MG63 (cell line): ENCODE results near the gene RALGDS. TPM values are rescaled to one million over a fixed set of nuclear protein-coding genes. Genes with fewer than 3 reads are reported as not detected.
A peak's percentile ranks its signal among the peaks of the same experiment; 100 is the strongest.
"Not testable (repeated sequence)": the region's sequence is repeated elsewhere in the genome, so short reads cannot be mapped to it uniquely, and the experiment has no call there.

ENCODE experiments used
- DNase-seq: peaks from one replicate; pipeline ENCODE4 v3.0.0-alpha.2; 2020
- H3K27me3 ChIP-seq: fragments of 250-450 bp; sonication (Bioruptor Pico); 2 replicates; pipeline ENCODE4 v1.5.1; 2020; ENCODE audit warnings: mild to moderate bottlenecking, moderate library complexity
- H3K36me3 ChIP-seq: fragments of 250-450 bp; sonication (Bioruptor Pico); 2 replicates; pipeline ENCODE4 v1.5.1; 2020; ENCODE audit warnings: mild to moderate bottlenecking, moderate library complexity
- H3K4me3 ChIP-seq: fragments of 250-450 bp; sonication (Bioruptor Pico); 2 replicates; pipeline ENCODE4 v1.5.1; 2020; ENCODE audit warnings: mild to moderate bottlenecking, moderate library complexity
- H3K9me3 ChIP-seq: fragments of 250-450 bp; sonication (Bioruptor Pico); 2 replicates; pipeline ENCODE4 v1.5.1; 2020; ENCODE audit warnings: mild to moderate bottlenecking, moderate library complexity
- total RNA-seq: library from RNA; depleted of rRNA; stranded (reverse); fragments of >200 nt; shearing (Covaris generic); gene quantifications from 2 replicates; pipeline ENCODE4 v1.2.3, GENCODE V29; 2014; ENCODE audit warnings: low replicate concordance

Gene RALGDS
- total RNA-seq, 1 experiment from 2014 or later, result 21.4 TPM

DNA sequence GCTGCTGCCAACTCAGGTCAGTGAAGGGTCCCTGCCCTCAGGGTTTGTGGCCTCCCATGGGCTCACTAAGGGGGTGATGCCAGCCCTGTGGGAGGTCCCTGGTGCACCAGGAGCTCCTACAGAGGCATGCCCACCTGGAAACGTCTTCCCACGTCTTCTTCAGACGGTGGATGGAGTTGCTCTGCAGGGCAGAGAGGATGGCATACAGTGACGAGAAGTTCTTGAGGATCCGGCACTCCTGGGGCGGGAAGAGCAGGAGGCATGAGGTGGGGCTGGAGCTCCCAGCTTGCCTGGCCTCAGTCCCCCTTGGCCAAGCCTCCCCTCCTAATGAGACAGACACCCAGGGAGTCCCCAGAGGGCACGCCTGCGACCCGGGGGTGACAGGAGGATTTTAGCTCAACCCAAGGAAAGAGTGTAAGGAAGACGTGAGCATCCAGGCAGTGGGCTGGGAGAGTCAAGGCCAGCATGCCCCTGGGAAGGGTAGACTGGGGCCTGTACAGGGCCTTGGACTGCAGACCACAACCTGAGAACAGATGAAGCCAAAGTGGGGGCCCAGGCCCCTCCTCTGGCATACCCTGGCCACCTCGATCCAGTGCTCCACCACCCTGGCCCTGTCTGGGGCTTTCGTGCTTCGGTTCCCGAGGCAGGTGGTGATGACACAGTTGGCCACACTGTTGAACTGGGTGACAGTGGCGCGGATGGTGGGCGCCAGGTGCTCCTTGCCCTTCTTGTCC, 14.4 kb downstream of the RALGDS start:
- DNase-seq, result no peak
- no peak overlapping the region for H3K4me3 ChIP-seq
- peaks cover 63% of the 10 kb centered on the region for H3K36me3 ChIP-seq
- H3K9me3 ChIP-seq, result no peaks in the 10 kb centered on the region
- no peaks in the 10 kb centered on the region for H3K27me3 ChIP-seq

DNA sequence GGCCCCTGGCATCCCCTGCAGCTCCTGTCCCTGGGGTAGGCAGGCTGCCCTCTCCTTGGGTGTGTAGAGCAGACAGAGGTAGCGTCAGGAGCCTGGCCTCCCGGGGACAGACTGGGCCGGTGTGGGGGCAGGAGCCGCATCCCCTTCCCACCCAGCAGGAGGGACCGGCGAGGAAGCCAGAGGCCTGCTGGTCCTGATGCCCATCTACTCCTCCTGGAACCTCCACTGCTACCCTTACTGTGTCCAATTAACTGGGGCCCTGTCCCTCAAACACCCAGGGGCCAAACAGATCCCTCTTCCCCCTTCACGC, 15.6 kb downstream of the RALGDS start:
- Histone ChIP-seq H3K4me3 (no peak overlapping the region), H3K9me3 (no peaks in the 10 kb centered on the region), H3K27me3 (no peaks in the 10 kb centered on the region), H3K36me3 (peaks cover 67% of the 10 kb centered on the region)
- DNase-seq, result no peak

DNA sequence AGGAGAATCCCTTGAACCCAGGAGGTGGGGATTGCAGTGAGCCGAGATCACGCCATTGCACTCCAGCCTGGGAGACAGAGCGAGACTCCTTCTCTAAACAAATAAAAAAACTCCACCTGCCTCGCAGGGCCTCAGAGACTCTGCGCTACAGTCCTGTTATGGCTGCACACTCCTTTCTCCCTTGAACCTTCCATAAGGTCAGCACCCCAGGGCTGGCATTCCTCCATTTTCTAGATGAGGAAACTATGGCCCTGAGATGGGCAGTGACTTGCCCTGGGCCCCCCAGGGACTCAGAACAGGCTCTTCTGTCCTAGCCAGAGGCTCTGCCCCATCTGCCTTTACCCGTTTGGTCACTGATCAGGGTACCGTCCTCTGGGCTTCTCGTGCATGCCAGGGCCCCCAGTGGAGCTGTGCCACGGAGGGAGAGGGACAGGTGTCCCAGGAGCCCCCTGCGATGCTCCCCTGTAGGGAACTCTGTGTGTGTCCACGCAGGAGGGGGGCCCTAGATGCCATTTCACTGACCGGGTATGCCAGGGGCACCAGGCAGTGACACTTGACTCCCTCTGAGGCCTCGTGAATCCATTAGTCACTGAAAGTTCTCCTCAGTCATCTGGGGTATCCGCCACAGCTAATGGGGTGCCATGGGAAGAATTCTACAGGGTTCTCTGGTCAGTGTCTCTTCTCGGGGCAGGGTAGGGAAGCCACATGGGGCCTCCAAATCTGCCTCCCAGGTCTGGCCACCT, 16.2 kb downstream of the RALGDS start:
- H3K4me3 ChIP-seq, result no peak overlapping the region
- no peak for DNase-seq
- H3K27me3 ChIP-seq, result no peaks in the 10 kb centered on the region
- peaks cover 67% of the 10 kb centered on the region for H3K36me3 ChIP-seq
- no peaks in the 10 kb centered on the region for H3K9me3 ChIP-seq

DNA sequence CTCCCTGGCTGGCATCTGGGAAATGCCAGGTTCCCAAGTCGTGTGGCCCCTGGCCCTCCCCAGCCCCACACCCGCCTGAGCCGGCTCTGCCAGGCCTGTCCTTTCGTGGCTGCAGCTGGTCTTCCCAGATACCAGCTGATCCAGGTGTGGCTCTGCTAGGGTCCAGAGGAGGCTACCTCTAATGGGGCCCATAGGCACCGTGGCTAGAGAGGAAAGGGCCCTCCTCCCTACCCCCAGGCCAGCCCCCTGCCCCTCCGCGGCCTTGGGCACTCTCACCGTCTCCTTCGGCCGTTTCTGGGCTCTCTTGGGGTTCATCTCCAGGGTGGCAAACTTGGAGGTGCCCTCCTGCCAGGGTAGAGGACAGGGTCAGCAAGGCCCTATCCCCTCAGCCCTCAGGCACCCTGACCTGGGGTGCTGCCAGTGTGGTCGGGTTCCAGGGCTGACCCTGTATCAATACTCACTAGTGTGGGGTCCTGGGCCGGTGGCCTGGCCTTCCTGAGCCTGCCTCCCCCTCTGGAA, 17.0 kb downstream of the RALGDS start:
- Histone ChIP-seq H3K27me3 (no peaks in the 10 kb centered on the region), H3K9me3 (peaks cover under 1% of the 10 kb centered on the region; the same call in 1 of the 2 replicates), H3K4me3 (no peak overlapping the region), H3K36me3 (peaks cover 68% of the 10 kb centered on the region)
- DNase-seq, result no peak

DNA sequence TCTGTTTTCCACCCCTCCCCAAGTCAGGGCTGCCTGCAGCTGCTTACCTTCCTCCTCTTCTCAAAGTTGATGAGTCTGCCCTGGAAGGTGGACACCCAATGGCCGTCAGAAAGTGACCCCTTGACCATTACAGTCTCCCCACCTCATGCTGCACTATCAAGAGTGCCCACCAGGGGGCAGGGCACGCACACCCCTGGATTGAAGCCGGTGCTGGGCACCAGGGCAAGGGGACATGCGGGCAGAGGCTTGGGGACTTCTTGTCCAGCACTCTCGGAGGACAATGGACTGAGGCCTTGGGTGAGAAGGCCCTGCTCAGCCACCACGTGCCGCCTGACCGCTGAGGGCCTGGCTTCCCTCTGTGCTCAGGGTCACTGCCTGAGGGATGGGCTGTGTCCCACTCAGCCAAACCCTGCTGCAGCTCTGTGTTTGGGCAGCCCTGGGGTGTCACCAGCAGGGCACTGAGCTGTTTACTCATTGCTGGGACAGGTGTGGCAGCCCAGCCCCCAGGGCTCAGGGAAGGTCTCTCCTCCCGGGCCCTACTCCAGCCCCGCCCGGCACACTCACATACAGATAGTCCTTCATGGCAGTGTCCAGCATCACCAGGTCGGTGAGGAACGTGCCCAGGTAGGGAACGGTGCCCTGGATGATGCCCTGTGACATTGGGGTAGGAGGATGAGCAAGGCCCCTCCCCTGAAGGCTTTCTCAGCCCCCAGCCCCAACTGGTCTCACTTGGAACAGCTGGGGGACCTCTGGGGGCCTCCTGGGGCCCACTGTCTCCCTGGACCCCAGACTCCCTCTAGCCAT, 17.7 kb downstream of the RALGDS start:
- Histone ChIP-seq H3K27me3 (no peaks in the 10 kb centered on the region), H3K36me3 (peaks cover 68% of the 10 kb centered on the region), H3K4me3 (no peak overlapping the region), H3K9me3 (peaks cover 3% of the 10 kb centered on the region; the same call in 1 of the 2 replicates)
- DNase-seq, result peak; percentile 23

DNA sequence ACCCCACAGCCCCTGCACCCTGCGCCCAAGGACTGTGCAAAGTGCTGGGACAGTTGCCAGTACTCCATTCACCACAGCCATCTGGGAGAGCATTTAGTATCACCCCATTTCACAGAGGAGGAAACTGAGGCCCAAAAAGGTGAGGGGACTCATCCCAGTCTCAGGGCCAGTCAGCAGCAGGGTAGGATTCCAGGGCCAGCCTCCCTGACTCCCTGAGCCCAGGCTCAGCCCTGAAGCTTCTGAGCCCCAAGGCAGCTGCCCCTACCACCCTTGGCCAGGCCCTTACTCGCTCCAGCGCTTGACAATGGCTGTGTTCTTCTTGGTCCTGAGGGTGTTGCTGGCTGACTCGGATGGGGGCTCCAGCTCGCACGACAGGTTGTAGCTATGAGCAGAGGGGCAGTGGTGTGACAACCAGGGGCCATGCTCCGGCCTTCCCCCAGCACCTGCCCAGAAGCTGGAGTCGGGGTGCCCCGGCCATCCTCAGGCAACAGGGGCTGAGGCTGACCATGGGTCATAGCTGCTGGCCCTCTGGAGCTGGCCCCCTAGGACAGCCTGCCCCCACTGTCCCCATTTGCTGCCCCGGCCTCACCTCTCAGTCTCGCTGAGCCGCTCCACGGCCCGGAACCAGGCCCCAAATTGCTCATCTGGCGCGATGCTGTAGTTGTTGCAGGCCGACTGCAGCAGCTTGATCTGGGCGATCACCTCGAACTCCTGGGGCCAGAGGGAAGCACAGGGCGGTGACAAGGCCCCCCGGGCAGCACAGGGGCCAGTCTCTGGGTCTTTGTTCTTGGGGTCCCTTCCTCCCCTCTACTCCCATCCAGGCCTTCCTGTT, 18.6 kb downstream of the RALGDS start:
- H3K9me3 ChIP-seq, result peaks cover 7% of the 10 kb centered on the region
- no peaks in the 10 kb centered on the region for H3K27me3 ChIP-seq
- H3K36me3 ChIP-seq, result peaks cover 73% of the 10 kb centered on the region
- no peak overlapping the region for H3K4me3 ChIP-seq
- DNase-seq, result no peak

DNA sequence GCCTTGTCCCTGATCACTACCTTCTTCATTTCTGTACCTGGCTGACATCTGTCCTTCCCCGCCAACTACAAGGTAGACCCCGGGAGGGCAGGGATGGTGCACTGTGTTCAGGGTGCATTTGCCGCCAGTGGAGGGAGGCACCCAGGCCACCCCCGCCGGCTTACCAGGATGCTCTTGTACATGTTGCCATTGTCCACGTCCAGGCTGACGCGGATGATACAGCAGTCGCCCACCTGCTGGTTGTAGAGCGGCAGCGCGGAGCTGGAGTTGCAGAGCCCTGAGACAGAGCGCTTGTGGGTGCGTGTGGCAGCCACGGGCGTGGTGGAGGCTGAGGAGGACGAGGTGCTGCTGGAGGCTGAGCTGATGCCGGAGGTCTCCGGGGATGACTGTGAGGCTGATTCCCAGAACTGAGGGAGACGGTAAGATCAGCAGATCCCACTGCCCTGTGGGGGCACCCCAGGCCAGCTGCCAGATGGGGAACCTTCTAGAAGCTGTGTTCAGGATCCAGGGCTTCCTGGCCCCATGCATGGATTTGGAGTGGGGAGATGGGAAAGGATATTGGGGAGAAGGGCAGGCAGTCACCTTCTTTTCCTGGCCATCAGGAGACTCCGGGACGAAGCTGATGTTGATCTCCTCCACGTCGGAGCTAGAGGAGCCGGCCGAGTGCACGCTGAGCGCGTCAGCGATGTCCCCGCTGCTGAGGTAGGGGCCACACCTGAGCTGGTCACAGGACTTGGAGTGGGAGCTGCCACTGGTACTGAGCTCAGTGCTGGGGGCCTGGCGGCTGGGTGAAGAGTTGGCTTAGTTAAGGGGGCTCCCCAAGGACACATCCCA, 19.5 kb downstream of the RALGDS start:
- H3K36me3 ChIP-seq, result peaks cover 77% of the 10 kb centered on the region
- H3K4me3 ChIP-seq, result no peak overlapping the region
- no peak for DNase-seq
- H3K9me3 ChIP-seq, result peaks cover 10% of the 10 kb centered on the region
- H3K27me3 ChIP-seq, result no peaks in the 10 kb centered on the region

GRCh38 chr9:133100506-133101355, 20.3 kb downstream of the RALGDS start:
- Histone ChIP-seq H3K36me3 (peaks cover 80% of the 10 kb centered on the region), H3K4me3 (no peak overlapping the region), H3K9me3 (peaks cover 19% of the 10 kb centered on the region), H3K27me3 (no peaks in the 10 kb centered on the region)
- no peak for DNase-seq

DNA sequence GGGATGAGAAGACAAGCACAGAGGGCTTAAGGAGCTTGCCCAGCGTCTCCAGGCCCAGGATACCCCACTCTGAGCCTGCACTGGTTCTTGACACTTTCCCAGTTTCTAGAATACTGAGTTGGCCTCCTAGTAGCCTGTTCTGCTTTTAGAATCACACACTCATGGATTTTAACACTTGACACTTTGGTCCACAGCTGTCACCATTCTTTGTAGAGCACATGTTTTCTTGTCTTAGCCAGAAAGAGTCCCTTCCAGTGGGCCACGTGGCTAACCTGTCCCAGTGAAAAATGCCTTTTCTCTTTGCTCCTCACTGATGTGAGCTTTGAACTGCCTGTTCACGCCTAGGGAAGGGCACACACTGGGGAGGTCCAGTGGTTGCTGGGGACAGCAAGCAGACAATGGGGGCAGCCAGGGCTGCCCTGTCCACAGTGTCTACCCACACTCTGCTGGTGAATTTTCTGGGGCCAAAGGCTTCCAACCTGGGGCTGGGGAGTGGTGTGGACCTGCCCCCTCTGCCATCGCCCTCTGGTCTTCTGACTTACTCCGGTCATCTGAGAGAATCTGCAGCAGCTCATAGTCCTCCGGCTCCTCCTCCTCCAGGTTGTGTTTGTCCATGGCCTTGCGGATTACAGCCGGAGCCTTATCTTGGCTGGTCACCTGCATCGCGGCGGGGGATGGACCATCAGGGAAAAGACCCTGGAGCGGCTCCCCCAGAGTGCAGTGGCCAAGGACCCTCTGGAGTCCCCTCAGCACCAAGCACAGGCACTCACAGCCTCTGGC, 21.1 kb downstream of the RALGDS start:
- no peaks in the 10 kb centered on the region for H3K27me3 ChIP-seq
- peaks cover 83% of the 10 kb centered on the region for H3K36me3 ChIP-seq
- no peak overlapping the region for H3K4me3 ChIP-seq
- H3K9me3 ChIP-seq, result peaks cover 25% of the 10 kb centered on the region
- DNase-seq, result no peak

DNA sequence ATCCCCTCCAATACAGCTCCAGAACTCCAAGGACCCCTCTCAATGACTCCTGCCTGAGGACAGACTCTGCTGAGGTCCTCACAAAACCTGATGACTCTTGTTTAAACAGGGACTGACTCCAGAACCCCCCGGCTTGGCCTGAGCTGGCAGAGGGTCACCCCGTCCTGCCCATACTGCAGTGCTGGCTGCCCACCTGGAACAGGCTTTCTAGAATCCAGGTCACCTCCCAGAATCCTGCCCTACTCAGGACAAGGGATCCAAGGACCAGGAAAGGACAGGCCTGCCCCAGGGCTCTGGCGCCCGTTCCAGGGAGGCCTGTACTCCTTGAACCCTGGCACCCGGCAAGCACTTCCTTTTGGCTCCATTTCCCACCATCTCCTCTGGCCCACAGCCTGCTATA, 22.2 kb downstream of the RALGDS start:
- no peak for DNase-seq
- Histone ChIP-seq H3K9me3 (peaks cover 25% of the 10 kb centered on the region), H3K36me3 (peaks cover 83% of the 10 kb centered on the region), H3K27me3 (no peaks in the 10 kb centered on the region), H3K4me3 (no peak overlapping the region)

DNA sequence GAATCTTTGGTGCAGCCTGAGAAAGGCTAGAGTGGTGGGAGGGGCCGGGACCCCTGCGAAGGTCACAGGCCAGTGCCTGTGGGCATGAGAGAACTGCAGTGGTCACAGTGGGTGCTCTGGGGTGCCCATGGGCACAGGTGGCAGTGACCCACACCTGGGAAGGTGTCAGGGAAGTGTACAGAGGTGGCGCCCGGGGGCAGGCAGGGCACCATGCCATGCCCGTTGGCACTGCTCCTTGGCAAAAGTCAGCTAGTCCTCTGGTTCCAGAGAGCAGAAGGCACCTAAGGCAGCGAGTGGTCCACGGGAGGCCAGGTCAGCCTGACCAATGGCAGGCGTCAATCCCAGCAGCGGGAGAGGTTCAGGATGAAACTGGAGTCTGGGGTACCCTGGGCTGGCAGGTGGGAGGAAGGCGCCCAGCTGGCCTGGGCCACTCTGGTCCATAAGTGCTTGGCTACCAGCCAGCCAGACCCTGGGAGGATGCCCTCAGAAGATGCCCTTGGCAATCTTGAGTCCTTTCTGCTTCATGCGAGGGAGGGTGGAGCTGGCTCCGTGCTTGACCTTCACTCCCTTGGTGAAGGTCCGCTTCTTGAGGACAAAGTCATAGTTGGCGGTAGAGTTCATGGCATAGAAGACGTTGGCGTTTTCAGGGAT, 22.8 kb downstream of the RALGDS start:
- Histone ChIP-seq H3K36me3 (peaks cover 82% of the 10 kb centered on the region), H3K4me3 (no peak overlapping the region)

GRCh38 chr9:133094842-133095393, 26.1 kb downstream of the RALGDS start:
- Histone ChIP-seq H3K36me3 (peaks cover 50% of the 10 kb centered on the region), H3K4me3 (no peak overlapping the region), H3K9me3 (peaks cover 25% of the 10 kb centered on the region), H3K27me3 (no peaks in the 10 kb centered on the region)
- DNase-seq, result no peak

More for the DNA sequence above, 22.8 kb downstream of the RALGDS start:
- no peaks in the 10 kb centered on the region for H3K27me3 ChIP-seq
- H3K9me3 ChIP-seq, result peaks cover 25% of the 10 kb centered on the region
- no peak for DNase-seq

DNA sequence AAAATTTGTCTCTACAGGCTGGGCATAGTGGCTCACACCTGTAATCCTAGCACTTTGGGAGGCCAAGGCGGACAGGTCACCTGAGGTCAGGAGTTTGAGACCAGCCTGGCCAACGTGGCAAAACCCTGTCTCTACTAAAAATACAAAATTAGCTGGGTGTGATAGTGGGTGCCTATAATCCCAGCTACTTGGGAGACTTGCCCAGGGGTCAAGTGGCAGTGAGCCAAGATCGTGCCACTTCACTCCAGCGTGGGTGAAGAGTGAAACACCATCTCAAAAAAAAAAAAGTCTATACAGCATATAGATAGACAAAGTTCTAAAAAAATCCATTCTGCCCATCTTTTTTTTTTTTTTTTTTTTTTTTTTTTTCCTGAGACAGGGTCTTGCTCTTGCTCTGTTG, 26.7 kb downstream of the RALGDS start:
- H3K4me3 ChIP-seq, H3K27me3 ChIP-seq, DNase-seq: not testable (repeated sequence)
- peaks cover 45% of the 10 kb centered on the region for H3K36me3 ChIP-seq
- H3K9me3 ChIP-seq, result peaks cover 25% of the 10 kb centered on the region
